Bone marrow (tissue), 2 donors: ENCODE results near the gene HGS.
A peak's percentile ranks its signal among the peaks of the same experiment; 100 is the strongest.

ENCODE experiments used
- DNase-seq, 2 donors: peaks; one replicate each; lab custom pipeline; 2025; lab: John Stamatoyannopoulos, UW

Gene HGS

GRCh38 chr17:81705518-81706231 is 21.9 kb downstream of the HGS start:
- no peak for DNase-seq

- no peak for DNase-seq
These were observed 22.4 kb downstream of the HGS start for GRCh38 chr17:81706232-81706611.

GRCh38 chr17:81706757-81707624 is 23.2 kb downstream of the HGS start:
- DNase-seq, result no peak

GRCh38 chr17:81707725-81708646 is 24.2 kb downstream of the HGS start:
- no peak for DNase-seq

GRCh38 chr17:81708739-81709185 is 25.0 kb downstream of the HGS start:
- no peak for DNase-seq

GRCh38 chr17:81710514-81711308 is 26.9 kb downstream of the HGS start:
- no peak for DNase-seq

GRCh38 chr17:81711814-81712467 is 28.1 kb downstream of the HGS start, which contains the start of gene SLC25A10:
SLC25A10 (plus strand) TSS chr17:81712284; CDS start chr17:81712427, 143 bp downstream.
- DNase-seq, result peak; percentile 20 to 60

GRCh38 chr17:81712468-81713003 is 28.7 kb downstream of the HGS start:
- no peak for DNase-seq

GRCh38 chr17:81713004-81713555 is 29.3 kb downstream of the HGS start:
- no peak for DNase-seq

- DNase-seq, result no peak
These were observed 30.0 kb downstream of the HGS start for GRCh38 chr17:81713556-81714411.

GRCh38 chr17:81714412-81715106 is 30.7 kb downstream of the HGS start:
- no peak for DNase-seq

GRCh38 chr17:81715107-81715871 is 31.5 kb downstream of the HGS start:
- DNase-seq, result no peak

- no peak for DNase-seq
These were observed 32.3 kb downstream of the HGS start for GRCh38 chr17:81715872-81716673.

- DNase-seq, result no peak
These were observed 32.8 kb downstream of the HGS start for GRCh38 chr17:81716674-81716996.

- DNase-seq, result no peak
These were observed 33.4 kb downstream of the HGS start for GRCh38 chr17:81717049-81717765.

- no peak for DNase-seq
These were observed 33.9 kb downstream of the HGS start for GRCh38 chr17:81717766-81718089.
